WI38 (cell line): ENCODE measurements around the gene HLA-DMB.

Experiments used
- H3K4me3 ChIP-seq: 2 replicates; pipeline ENCODE4 v1.5.1; 2011; ENCODE audit warnings: low read depth, mild to moderate bottlenecking, control low read depth, low read length
- CTCF ChIP-seq: IDR thresholded peaks from 2 replicates; pipeline ENCODE4 v1.5.1; 2012; ENCODE audit warnings: low read depth, mild to moderate bottlenecking, control low read depth, low read length

Gene HLA-DMB

GRCh38 chr6:32940656-32941213 lies at the start of gene HLA-DMB:
HLA-DMB (minus strand) TSS chr6:32941028; CDS start chr6:32940807, 221 bp downstream.
- TF ChIP-seq CTCF = no peak
- H3K4me3 ChIP-seq = no peak within 1 kb of the TSS

- H3K4me3 ChIP-seq = no peak overlapping the region
- TF ChIP-seq CTCF = no peak
Measured at GRCh38 chr6:32989368-32989767, 48.5 kb upstream of the HLA-DMB start.

GRCh38 chr6:32984622-32985389 lies 44.0 kb upstream of the HLA-DMB start:
- H3K4me3 ChIP-seq = no peak overlapping the region

GRCh38 chr6:32983964-32984621 lies 43.3 kb upstream of the HLA-DMB start:
- no peak overlapping the region for H3K4me3 ChIP-seq
- no peak for TF ChIP-seq CTCF

More at GRCh38 chr6:32984622-32985389, 44.0 kb upstream of the HLA-DMB start:
- TF ChIP-seq CTCF = peak; percentile 79

GRCh38 chr6:32983493-32983848 lies 42.6 kb upstream of the HLA-DMB start:
- no peak for TF ChIP-seq CTCF
- H3K4me3 ChIP-seq = no peak overlapping the region

- TF ChIP-seq CTCF = no peak
- H3K4me3 ChIP-seq = no peak overlapping the region
Measured at GRCh38 chr6:32982702-32983492, 42.1 kb upstream of the HLA-DMB start.
